NOMO-1 treated with DMSO at 0.1 percent for 48 hours (cell line): ENCODE results near the gene VILL.

ENCODE experiments used
- DNase-seq: peaks from one replicate; lab custom pipeline; 2025; ENCODE audit not compliant: unreplicated experiment; lab: John Stamatoyannopoulos, UW

The VILL gene

GRCh38 chr3:37990527-37990926 lies at the start of gene VILL:
Gene VILL (plus strand): TSS chr3:37990786. CDS start chr3:37993673, 2,887 bp downstream.
- DNase-seq: no peak

GRCh38 chr3:37941608-37942508 lies 48.7 kb upstream of the VILL start:
- DNase-seq: no peak

GRCh38 chr3:37942646-37943045 lies 47.9 kb upstream of the VILL start:
- DNase-seq: no peak

- no peak for DNase-seq
Observed at GRCh38 chr3:37943126-37943525, 47.5 kb upstream of the VILL start.

GRCh38 chr3:37943631-37944314 lies 46.8 kb upstream of the VILL start:
- DNase-seq: no peak

- no peak for DNase-seq
Observed at GRCh38 chr3:37944391-37944842, 46.2 kb upstream of the VILL start.

GRCh38 chr3:37945156-37945806 lies 45.3 kb upstream of the VILL start:
- DNase-seq: no peak

GRCh38 chr3:37945807-37946530 lies 44.6 kb upstream of the VILL start:
- DNase-seq: peak; percentile 8

GRCh38 chr3:37946531-37946889 lies 44.1 kb upstream of the VILL start:
- DNase-seq: no peak

GRCh38 chr3:37949866-37950265 lies 40.7 kb upstream of the VILL start:
- no peak for DNase-seq

GRCh38 chr3:37952564-37952963 lies 38.0 kb upstream of the VILL start:
- no peak for DNase-seq

GRCh38 chr3:37953226-37953625 lies 37.4 kb upstream of the VILL start:
- no peak for DNase-seq

GRCh38 chr3:37953707-37954394 lies 36.7 kb upstream of the VILL start:
- no peak for DNase-seq

- no peak for DNase-seq
Observed at GRCh38 chr3:37954881-37955280, 35.7 kb upstream of the VILL start.

GRCh38 chr3:37955918-37956707 lies 34.5 kb upstream of the VILL start:
- DNase-seq: peak; percentile 93

GRCh38 chr3:37956723-37957538 lies 33.7 kb upstream of the VILL start:
- DNase-seq: no peak

- DNase-seq: no peak
Observed at GRCh38 chr3:37957539-37957936, 33.0 kb upstream of the VILL start.

GRCh38 chr3:37961622-37962431 lies 28.8 kb upstream of the VILL start:
- no peak for DNase-seq
